Ovary (tissue), 9 donors: ENCODE measurements around the gene CD79A. TPM values are rescaled to one million over a fixed set of nuclear protein-coding genes. Genes with fewer than 3 reads are reported as not detected.

Experiments used
- DNase-seq, 5 donors: peaks; one replicate each; pipeline ENCODE4 v3.0.0-alpha.2; 2019 to 2020
- H3K27ac ChIP-seq, 2 donors: fragments of 200-600 bp; one replicate each; pipeline versions ENCODE4 v1.5.1 to v1.8.0; 2019 to 2022
- H3K27me3 ChIP-seq: fragments of 200-600 bp; one replicate; pipeline ENCODE4 v1.8.0; 2022
- H3K36me3 ChIP-seq: fragments of 200-600 bp; sonication (generic); one replicate; pipeline ENCODE4 v1.5.1; 2019
- H3K4me1 ChIP-seq: one replicate; pipeline ENCODE4 v1.8.1; 2013; ENCODE audit warnings: mild to moderate bottlenecking, moderate library complexity; ENCODE audit not compliant: insufficient read depth
- H3K4me3 ChIP-seq: fragments of 200-600 bp; sonication (generic); one replicate; pipeline ENCODE4 v1.5.1; 2017
- H3K9me3 ChIP-seq, 2 donors: fragments of 200-600 bp in 1 of 2; sonication (generic) in 1 of 2; one replicate each; pipeline versions ENCODE4 v1.5.1 to v1.8.1; 2013 to 2019; ENCODE audit warnings: mild to moderate bottlenecking in 1 of 2, moderate library complexity in 1 of 2
- CTCF ChIP-seq, 3 donors: fragments of 450-650 bp in 2 of 3; fragments of 200-600 bp in 1 of 3; IDR thresholded peaks; one replicate each; pipeline versions ENCODE4 v1.5.1 to v1.8.0; 2016 to 2022; ENCODE audit warnings: antibody characterized with exemption in 3 of 3, mild to moderate bottlenecking in 1 of 3
- EP300 ChIP-seq: sonication (generic); formaldehyde crosslinking; IDR thresholded peaks from one replicate; pipeline ENCODE4 v1.6.1; 2017; ENCODE audit warnings: antibody characterized with exemption
- POLR2A ChIP-seq: fragments of 450-650 bp; IDR thresholded peaks from one replicate; pipeline ENCODE4 v1.6.1; 2017; ENCODE audit warnings: antibody characterized with exemption, mild to moderate bottlenecking, moderate library complexity
- WGBS, 3 donors: extraction: QIAGEN DNeasy Blood & Tissue Kit in 1 of 3; methylation state at CpG; one replicate each; pipeline versions ENCODE4 v1.1.5 to v1.1.7; 2013 to 2017; 5-methylcytosine and 5-hydroxymethylcytosine counted together
- intact Hi-C, 4 donors: fragments of 100-400 bp; cut with DNase I; formaldehyde crosslinking; loops; one replicate each; pipeline versions ENCODE4 v1.11.0 to v1.15.1; 2022 to 2023
- polyA plus RNA-seq, 2 donors: library from polyadenylated mRNA; stranded (reverse); fragments of 200-250 nt in 1 of 2; fragments of 350-450 nt in 1 of 2; fragmentation: Illumina TruSeq in 1 of 2; extraction: RNeasy Lipid Tissue Mini Kit (QIAGEN cat#74804) in 1 of 2; gene quantifications; one replicate each; pipeline ENCODE4 v1.2.3, GENCODE V29; 2013 to 2014
- total RNA-seq, 7 donors: library from RNA; depleted of rRNA in 2 of 7; stranded (reverse); fragments of >200 nt in 2 of 7; fragmentation: NEBNext Ultra II Directional in 3 of 7; extraction: Animal tissue kit (Norgen Biotek cat#: 25700) in 3 of 7; gene quantifications; one replicate each; pipeline versions ENCODE4 v1.1.0 to v1.2.4, GENCODE V29; 2016 to 2023
- donor health status: DM: no; HTN: no; CAD: no; lungs with moderate emphysema.
- donor health status: DM: no; HTN: no; CAD: no.
- donor health status: Bipolar disorder and iron deficiency.
- donor health status: DM: yes; HTN: yes; CAD: no.
- donor health status: DM: no; HTN: no; CAD: no.
- donor health status: DM: yes; HTN: yes; CAD: no.

CD79A gene
- total and polyA plus RNA-seq, 9 donors: 0.25 to 1.4 (median 0.63) TPM; not detected in 1

- H3K4me3 ChIP-seq: no peak overlapping the region
- no peaks in the 10 kb centered on the region for H3K9me3 ChIP-seq
- intact Hi-C loops: no loop called here
- WGBS, 3 donors: 89 to 91% (median 90%) methylated on average over 8 of the region's 8 CpGs
- H3K27me3 ChIP-seq: no peaks in the 10 kb centered on the region
- H3K27ac ChIP-seq: no peak overlapping the region
- no peak for DNase-seq
- TF ChIP-seq POLR2A (no peak), EP300 (no peak)
- H3K36me3 ChIP-seq: no peaks in the 10 kb centered on the region
- H3K4me1 ChIP-seq: peaks cover 3% of the 10 kb centered on the region
Measured at GRCh38 chr19:41889896-41890295, 12.8 kb downstream of the CD79A start.

GRCh38 chr19:41890936-41891335 is 13.9 kb downstream of the CD79A start:
- Histone ChIP-seq H3K9me3 (no peaks in the 10 kb centered on the region), H3K27me3 (no peaks in the 10 kb centered on the region), H3K4me1 (no peaks in the 10 kb centered on the region), H3K4me3 (no peak overlapping the region), H3K27ac (no peak overlapping the region), H3K36me3 (no peaks in the 10 kb centered on the region)
- no peak for DNase-seq
- intact Hi-C loops: no loop called here
- WGBS, 3 donors: 91 to 98% (median 96%) methylated on average over 4 of the region's 4 CpGs
- no peak for TF ChIP-seq CTCF (IDR thresholded peaks at IDR 0.05)
- TF ChIP-seq POLR2A: no peak
- TF ChIP-seq EP300: no peak

GRCh38 chr19:41892173-41892902 is 15.3 kb downstream of the CD79A start:
- H3K27ac ChIP-seq: no peak overlapping the region
- intact Hi-C loops: no loop called here

DNA sequence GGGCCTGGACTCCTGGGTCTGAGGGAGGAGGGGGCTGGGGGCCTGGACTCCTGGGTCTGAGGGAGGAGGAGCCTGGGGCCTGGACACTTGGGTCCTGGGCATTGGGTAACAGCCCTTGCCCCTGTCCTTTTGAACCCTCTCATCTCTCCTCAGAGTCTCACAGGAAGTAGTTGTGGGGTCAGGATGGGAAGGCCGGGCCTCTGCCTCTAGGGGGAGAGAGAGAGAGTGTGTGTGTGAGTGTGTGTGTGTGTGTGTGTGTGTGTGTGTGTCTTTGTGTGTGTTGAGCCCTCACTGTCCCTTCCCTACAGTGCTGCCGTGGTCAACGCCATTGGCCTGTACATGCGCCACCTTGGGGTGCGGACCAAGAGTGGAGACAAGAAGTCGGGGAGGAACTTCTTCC is 16.8 kb downstream of the CD79A start:
- no peak for DNase-seq
- Histone ChIP-seq H3K27me3 (no peaks in the 10 kb centered on the region), H3K36me3 (no peaks in the 10 kb centered on the region), H3K4me1 (no peaks in the 10 kb centered on the region), H3K9me3 (no peaks in the 10 kb centered on the region), H3K4me3 (no peak overlapping the region), H3K27ac (no peak overlapping the region)
- WGBS, 3 donors: 77 to 84% (median 83%) methylated on average over 6 of the region's 6 CpGs
- intact Hi-C loops: no loop called here
- no peak for TF ChIP-seq EP300
- TF ChIP-seq CTCF (IDR thresholded peaks at IDR 0.05): no peak
- no peak for TF ChIP-seq POLR2A

More at GRCh38 chr19:41892173-41892902, 15.3 kb downstream of the CD79A start:
- TF ChIP-seq CTCF (IDR thresholded peaks at IDR 0.05): no peak
- TF ChIP-seq EP300: no peak
- TF ChIP-seq POLR2A: no peak
- Histone ChIP-seq H3K4me1 (no peaks in the 10 kb centered on the region), H3K36me3 (no peaks in the 10 kb centered on the region), H3K9me3 (no peaks in the 10 kb centered on the region), H3K27me3 (no peaks in the 10 kb centered on the region), H3K4me3 (no peak overlapping the region)
- DNase-seq: no peak
- 79 to 83% (median 79%) methylated on average over 34 of the region's 34 CpGs for WGBS, 3 donors

DNA sequence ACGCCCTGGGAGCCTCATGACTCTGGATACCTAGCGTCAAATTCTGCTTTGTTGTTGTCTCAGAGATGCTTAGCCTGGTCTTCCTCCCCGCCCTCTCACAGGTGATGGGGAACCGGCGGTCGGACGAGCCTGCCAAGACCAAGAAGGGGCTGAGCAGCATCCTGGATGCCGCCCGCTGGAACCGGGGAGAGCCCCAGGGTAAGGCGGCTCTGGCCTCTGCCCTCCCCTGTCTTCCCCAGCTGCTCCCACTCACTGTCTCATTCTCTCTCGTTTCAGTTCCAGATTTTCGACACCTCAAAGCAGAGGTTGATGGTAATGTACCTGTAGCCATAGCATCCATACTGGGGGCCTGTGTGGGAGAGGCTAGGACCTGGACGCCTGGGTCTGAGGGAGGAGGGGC is 17.3 kb downstream of the CD79A start:
- Histone ChIP-seq H3K4me3 (no peak overlapping the region), H3K27me3 (no peaks in the 10 kb centered on the region), H3K4me1 (no peaks in the 10 kb centered on the region), H3K9me3 (no peaks in the 10 kb centered on the region), H3K27ac (no peak overlapping the region), H3K36me3 (no peaks in the 10 kb centered on the region)
- WGBS, 3 donors: 75 to 76% (median 75%) methylated on average over 14 of the region's 14 CpGs
- no peak for DNase-seq
- TF ChIP-seq CTCF (IDR thresholded peaks at IDR 0.05) (no peak), EP300 (no peak), POLR2A (no peak)
- intact Hi-C loops: no loop called here
